Neural crest cell (in vitro differentiated cells): ENCODE results near the gene DCX. TPM values are rescaled to one million over a fixed set of nuclear protein-coding genes. Genes with fewer than 3 reads are reported as not detected.

Source experiments
- DNase-seq: peaks from one replicate; pipeline ENCODE4 v3.0.0; 2021; ENCODE audit warnings: low read depth, mixed read lengths, low spot score
- H3K27ac Mint-ChIP-seq: one replicate; pipeline ENCODE4 v1.8.0; 2021; ENCODE audit warnings: mild to moderate bottlenecking, mixed read lengths; ENCODE audit not compliant: unreplicated experiment
- H3K27me3 Mint-ChIP-seq: 2 replicates; pipeline ENCODE4 v1.8.0; 2021; ENCODE audit warnings: low read depth, mild to moderate bottlenecking, mixed read lengths
- H3K36me3 Mint-ChIP-seq: 2 replicates; pipeline ENCODE4 v1.8.0; 2021; ENCODE audit warnings: low read depth, mild to moderate bottlenecking, mixed read lengths
- H3K4me1 Mint-ChIP-seq: 2 replicates; pipeline ENCODE4 v1.8.0; 2021; ENCODE audit warnings: mixed read lengths
- H3K4me3 Mint-ChIP-seq: one replicate; pipeline ENCODE4 v1.8.0; 2021; ENCODE audit warnings: mild to moderate bottlenecking, mixed read lengths
- H3K9me3 Mint-ChIP-seq: 2 replicates; pipeline ENCODE4 v1.8.0; 2021; ENCODE audit warnings: mixed read lengths
- CTCF ChIP-seq: fragments of 200-600 bp; sonication (generic); conservative IDR thresholded peaks from 2 replicates; pipeline ENCODE4 v1.5.0; 2021; ENCODE audit warnings: antibody characterized with exemption, mild to moderate bottlenecking
- total RNA-seq: library from RNA; stranded (reverse); gene quantifications from 2 replicates; pipeline ENCODE4 v1.2.1, GENCODE V29; 2021

The DCX gene
- total RNA-seq, 1 donor from 2014 or later = 80.8 TPM

GRCh38 chrX:111409326-111409725, 2.7 kb downstream of the DCX start:
- no peaks in the 10 kb centered on the region for H3K27me3 Mint-ChIP-seq

GRCh38 chrX:111407948-111408347, 4.0 kb downstream of the DCX start:
- Mint-ChIP-seq H3K4me1 (peaks cover 48% of the 10 kb centered on the region), H3K27ac (peak overlapping the region; percentile 32), H3K27me3 (no peaks in the 10 kb centered on the region), H3K36me3 (no peaks in the 10 kb centered on the region), H3K9me3 (no peaks in the 10 kb centered on the region), H3K4me3 (peak overlapping the region; percentile 50)
- no peak for TF ChIP-seq CTCF
- DNase-seq = no peak

More at GRCh38 chrX:111409326-111409725, 2.7 kb downstream of the DCX start:
- Mint-ChIP-seq H3K36me3 (no peaks in the 10 kb centered on the region), H3K9me3 (no peaks in the 10 kb centered on the region), H3K4me3 (peak overlapping the region; percentile 91), H3K27ac (no peak overlapping the region), H3K4me1 (peaks cover 54% of the 10 kb centered on the region)
- TF ChIP-seq CTCF = no peak
- no peak for DNase-seq

- H3K4me3 Mint-ChIP-seq = no peak overlapping the region
- no peak overlapping the region for H3K27ac Mint-ChIP-seq
- H3K27me3 Mint-ChIP-seq = no peaks in the 10 kb centered on the region
- no peaks in the 10 kb centered on the region for H3K9me3 Mint-ChIP-seq
- no peak for TF ChIP-seq CTCF
- no peaks in the 10 kb centered on the region for H3K36me3 Mint-ChIP-seq
- DNase-seq = no peak
- peaks cover 4% of the 10 kb centered on the region for H3K4me1 Mint-ChIP-seq
These were observed 9.6 kb downstream of the DCX start for GRCh38 chrX:111402344-111402743.

GRCh38 chrX:111395149-111395548, 16.8 kb downstream of the DCX start:
- no peak for DNase-seq
- Mint-ChIP-seq H3K4me1 (peaks cover 30% of the 10 kb centered on the region), H3K9me3 (no peaks in the 10 kb centered on the region), H3K36me3 (peaks cover 4% of the 10 kb centered on the region), H3K4me3 (no peak overlapping the region), H3K27ac (peak overlapping the region; percentile 31), H3K27me3 (no peaks in the 10 kb centered on the region)
- TF ChIP-seq CTCF = no peak

- Mint-ChIP-seq H3K4me3 (no peak overlapping the region), H3K36me3 (peaks cover 4% of the 10 kb centered on the region), H3K27me3 (no peaks in the 10 kb centered on the region), H3K27ac (no peak overlapping the region), H3K9me3 (no peaks in the 10 kb centered on the region), H3K4me1 (peaks cover 30% of the 10 kb centered on the region)
- TF ChIP-seq CTCF = no peak
- no peak for DNase-seq
These were observed 17.4 kb downstream of the DCX start for GRCh38 chrX:111394569-111394968.
